Lung (tissue), 12 donors: ENCODE data around the gene RBM6. TPM values are rescaled to one million over a fixed set of nuclear protein-coding genes. Genes with fewer than 3 reads are reported as not detected.
"Not testable (repeated sequence)": the region's sequence is repeated elsewhere in the genome, so short reads cannot be mapped to it uniquely, and the experiment has no call there.

Experiments
- ATAC-seq: fragments of 200-7000 bp; cut with Tn5 transposase; one replicate; pipeline ENCODE4 v1.9.1; 2020; ENCODE audit warnings: moderate number of reproducible peaks; ENCODE audit not compliant: insufficient read depth, low FRiP score
- DNase-seq, 3 donors: peaks; one replicate each; pipeline ENCODE4 v3.0.0-alpha.2; 2013 to 2017
- H3K27ac ChIP-seq, 2 donors: one replicate each; pipeline ENCODE4 v1.5.1; 2013; ENCODE audit warnings: mild to moderate bottlenecking in 2 of 2, moderate library complexity in 2 of 2, control low read depth in 1 of 2, inconsistent platforms in 1 of 2, low read depth in 1 of 2, low read length in 1 of 2
- H3K27me3 ChIP-seq, 3 donors: one replicate each; pipeline ENCODE4 v1.5.1; 2013; ENCODE audit warnings: low read length in 2 of 3; ENCODE audit not compliant: control insufficient read depth in 3 of 3, insufficient read depth in 3 of 3
- H3K36me3 ChIP-seq, 4 donors: one replicate each; pipeline ENCODE4 v1.5.1; 2013; ENCODE audit warnings: low read length in 4 of 4, mild to moderate bottlenecking in 1 of 4, moderate library complexity in 1 of 4; ENCODE audit not compliant: control insufficient read depth in 4 of 4, insufficient read depth in 4 of 4
- H3K4me1 ChIP-seq, 5 donors: one replicate each; pipeline ENCODE4 v1.5.1; 2013; ENCODE audit warnings: low read length in 5 of 5, mild to moderate bottlenecking in 2 of 5, moderate library complexity in 1 of 5; ENCODE audit not compliant: control insufficient read depth in 5 of 5, insufficient read depth in 5 of 5
- H3K4me3 ChIP-seq: one replicate; pipeline ENCODE4 v1.5.1; 2013; ENCODE audit warnings: mild to moderate bottlenecking, control low read depth, moderate library complexity
- H3K9ac ChIP-seq, 2 donors: one replicate each; pipeline ENCODE4 v1.5.1; 2013; ENCODE audit warnings: low read length in 2 of 2, control low read depth in 1 of 2; ENCODE audit not compliant: insufficient read depth in 1 of 2
- H3K9me3 ChIP-seq, 4 donors: one replicate each; pipeline ENCODE4 v1.5.1; 2013; ENCODE audit warnings: low read length in 3 of 4, mild to moderate bottlenecking in 1 of 4, moderate library complexity in 1 of 4; ENCODE audit not compliant: control insufficient read depth in 4 of 4, insufficient read depth in 3 of 4
- WGBS, 2 donors: extraction: QIAGEN DNeasy Blood & Tissue Kit; methylation state at CpG; one replicate each; pipeline ENCODE4 v1.1.7; 2013; 5-methylcytosine and 5-hydroxymethylcytosine counted together
- polyA plus RNA-seq, 2 donors: library from polyadenylated mRNA; stranded (reverse); fragments of 200-250 nt; gene quantifications; one replicate each; pipeline ENCODE4 v1.2.1, GENCODE V29; 2013
- total RNA-seq, 2 donors: library from RNA; depleted of rRNA in 1 of 2; stranded (reverse); fragments of >200 nt in 1 of 2; gene quantifications; one replicate each; pipeline ENCODE4 v1.2.1, GENCODE V29; 2014 to 2021
- TF ChIP-seq, protein P1 (sequence below): IDR thresholded peaks from 2 replicates; pipeline ENCODE4 v1.5.1; 2012; ENCODE audit warnings: mild to moderate bottlenecking; ENCODE audit errors: control extremely low read depth, extremely low read depth
- donor health status: control.
- donor health status: control.
- donor health status: Bipolar disorder and iron deficiency.
- donor health status: healthy.
- donor health status: DM: yes; HTN: yes; CAD: no.

The RBM6 gene
- total and polyA plus RNA-seq, 4 donors = 42.1 to 126 (median 79.7) TPM

DNA sequence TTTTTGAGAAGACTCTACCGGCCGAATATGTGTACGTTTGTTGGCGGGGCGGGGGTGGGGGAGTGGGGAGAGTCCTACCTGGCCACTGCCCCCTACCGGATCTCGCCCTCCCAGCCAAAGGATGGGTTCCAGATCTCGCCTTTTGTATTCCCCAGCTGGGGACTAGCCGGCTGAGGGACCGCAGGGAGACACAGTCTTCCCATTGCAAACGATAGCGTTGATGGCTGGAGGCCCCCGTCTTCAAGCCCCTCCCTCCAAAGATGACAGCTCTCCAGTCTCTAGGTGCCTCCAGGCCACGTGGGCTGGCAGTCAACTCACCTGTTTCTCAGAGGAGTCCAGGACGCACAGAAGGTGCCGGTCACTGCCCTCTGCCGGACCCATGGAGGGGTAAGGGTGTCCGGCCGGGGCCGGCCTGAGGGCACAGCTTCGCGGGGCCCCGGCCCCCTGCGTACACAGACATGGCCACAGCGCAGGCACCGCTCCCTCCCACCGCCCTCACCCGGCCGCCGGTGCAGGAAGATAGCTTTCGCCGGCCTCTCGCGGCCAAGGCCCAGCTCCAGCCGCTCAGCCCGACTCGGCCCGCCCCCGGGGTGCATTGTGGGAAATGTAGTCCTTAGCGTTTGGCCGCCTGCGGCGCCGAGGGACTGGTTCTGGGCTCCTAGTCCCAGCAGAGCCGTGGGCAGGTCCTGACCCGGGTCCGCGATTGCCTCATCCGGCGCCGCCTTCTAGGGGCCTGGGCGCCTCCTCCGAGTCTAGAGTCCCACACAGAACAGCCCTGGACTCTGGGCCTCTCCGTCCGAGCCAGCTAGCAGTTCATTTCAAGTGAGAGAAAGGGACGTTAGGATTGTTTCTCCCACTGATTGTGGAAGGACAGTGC, 10.4 kb upstream of the RBM6 start, which contains the start of gene MON1A:
Gene MON1A (minus strand): TSS at position 521 of the 877 bp plus-strand sequence. CDS start 16,465 bp downstream, outside the sequence.
- WGBS, 2 donors = 2% methylated on average over 56 of the region's 56 CpGs
- Histone ChIP-seq H3K27ac (peak within 1 kb of the TSS; percentile 83 to 84), H3K4me3 (peak within 1 kb of the TSS; percentile 71), H3K4me1 (peaks cover 0 to 9% (median 4%) of the 10 kb centered on the region in 5 donors), H3K36me3 (no peaks in the 10 kb centered on the region), H3K27me3 (no peaks in the 10 kb centered on the region), H3K9ac (peak within 1 kb of the TSS; percentile 6 to 82), H3K9me3 (no peaks in the 10 kb centered on the region)
- DNase-seq = peak; percentile 94 to 96 (median 95)
- ATAC-seq = peak; percentile 98
- TF ChIP-seq, protein P1, sequence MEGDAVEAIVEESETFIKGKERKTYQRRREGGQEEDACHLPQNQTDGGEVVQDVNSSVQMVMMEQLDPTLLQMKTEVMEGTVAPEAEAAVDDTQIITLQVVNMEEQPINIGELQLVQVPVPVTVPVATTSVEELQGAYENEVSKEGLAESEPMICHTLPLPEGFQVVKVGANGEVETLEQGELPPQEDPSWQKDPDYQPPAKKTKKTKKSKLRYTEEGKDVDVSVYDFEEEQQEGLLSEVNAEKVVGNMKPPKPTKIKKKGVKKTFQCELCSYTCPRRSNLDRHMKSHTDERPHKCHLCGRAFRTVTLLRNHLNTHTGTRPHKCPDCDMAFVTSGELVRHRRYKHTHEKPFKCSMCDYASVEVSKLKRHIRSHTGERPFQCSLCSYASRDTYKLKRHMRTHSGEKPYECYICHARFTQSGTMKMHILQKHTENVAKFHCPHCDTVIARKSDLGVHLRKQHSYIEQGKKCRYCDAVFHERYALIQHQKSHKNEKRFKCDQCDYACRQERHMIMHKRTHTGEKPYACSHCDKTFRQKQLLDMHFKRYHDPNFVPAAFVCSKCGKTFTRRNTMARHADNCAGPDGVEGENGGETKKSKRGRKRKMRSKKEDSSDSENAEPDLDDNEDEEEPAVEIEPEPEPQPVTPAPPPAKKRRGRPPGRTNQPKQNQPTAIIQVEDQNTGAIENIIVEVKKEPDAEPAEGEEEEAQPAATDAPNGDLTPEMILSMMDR = no peak

DNA sequence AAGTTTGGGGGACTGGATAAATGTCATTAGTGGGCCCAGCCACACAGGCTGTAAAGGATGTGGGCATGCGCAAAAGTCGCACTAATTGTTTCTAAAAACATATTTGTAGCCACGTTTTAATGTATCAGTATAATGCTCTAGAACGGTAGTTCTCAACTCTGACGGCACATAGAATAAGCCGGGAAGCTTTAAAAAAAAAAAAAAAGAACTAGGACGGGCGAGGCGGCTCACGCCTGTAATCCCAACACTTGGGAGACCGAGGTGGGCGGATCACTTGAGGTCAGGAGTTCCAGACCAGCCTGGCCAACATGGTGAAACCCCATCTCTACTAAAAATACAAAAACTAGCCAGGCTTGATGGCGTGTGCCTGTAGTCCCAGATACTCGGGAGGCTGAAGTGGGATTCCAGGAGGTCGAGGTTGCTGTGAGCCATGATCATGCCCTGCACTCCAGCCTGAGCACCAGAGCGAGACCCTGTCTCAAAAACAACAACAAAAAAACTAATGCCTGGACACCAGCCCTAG, 9.7 kb upstream of the RBM6 start:
- ATAC-seq (peak; percentile 4), DNase-seq (no peak)
- peak overlapping the region in 1 of 2 donors; percentile 82 for H3K9ac ChIP-seq
- H3K27me3 ChIP-seq = no peaks in the 10 kb centered on the region
- H3K9me3 ChIP-seq = no peaks in the 10 kb centered on the region
- TF ChIP-seq, protein P1 = no peak
- WGBS, 2 donors = 58 to 71% methylated on average over 16 of the region's 16 CpGs
- no peaks in the 10 kb centered on the region for H3K36me3 ChIP-seq
- peak overlapping the region; percentile 83 to 84 for H3K27ac ChIP-seq
- peaks cover 0 to 9% (median 4%) of the 10 kb centered on the region in 5 donors for H3K4me1 ChIP-seq
- H3K4me3 ChIP-seq = no peak overlapping the region

DNA sequence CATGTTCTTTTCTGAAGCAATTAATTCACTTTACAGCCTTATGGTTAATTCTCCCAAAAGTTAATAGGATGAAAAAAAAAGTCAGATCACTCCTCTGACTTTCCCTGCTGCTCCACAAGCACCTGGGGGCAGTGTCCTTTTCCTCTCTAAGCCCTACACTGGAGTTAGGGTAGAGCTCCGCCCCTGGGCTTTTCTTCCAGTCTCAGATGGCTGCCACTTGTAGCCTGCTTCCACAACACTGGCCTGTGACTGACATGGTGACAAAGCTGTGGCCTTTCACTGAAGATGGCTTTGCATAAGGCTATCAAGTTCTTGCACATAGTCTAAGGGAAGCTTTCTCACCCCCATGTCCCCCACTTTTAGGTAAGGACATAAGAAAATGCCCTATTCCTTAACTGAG, 9.0 kb upstream of the RBM6 start:
- WGBS, 2 donors = 95 to 96% methylated on average over 1 of the region's 1 CpG
- Histone ChIP-seq H3K4me1 (peaks cover 0 to 9% (median 4%) of the 10 kb centered on the region in 5 donors), H3K27me3 (no peaks in the 10 kb centered on the region), H3K9me3 (no peaks in the 10 kb centered on the region), H3K4me3 (no peak overlapping the region), H3K9ac (no peak overlapping the region), H3K27ac (no peak overlapping the region), H3K36me3 (no peaks in the 10 kb centered on the region)
- no peak for ATAC-seq
- TF ChIP-seq, protein P1 = no peak
- peak in 1 of 3 donors; percentile 50 for DNase-seq

DNA sequence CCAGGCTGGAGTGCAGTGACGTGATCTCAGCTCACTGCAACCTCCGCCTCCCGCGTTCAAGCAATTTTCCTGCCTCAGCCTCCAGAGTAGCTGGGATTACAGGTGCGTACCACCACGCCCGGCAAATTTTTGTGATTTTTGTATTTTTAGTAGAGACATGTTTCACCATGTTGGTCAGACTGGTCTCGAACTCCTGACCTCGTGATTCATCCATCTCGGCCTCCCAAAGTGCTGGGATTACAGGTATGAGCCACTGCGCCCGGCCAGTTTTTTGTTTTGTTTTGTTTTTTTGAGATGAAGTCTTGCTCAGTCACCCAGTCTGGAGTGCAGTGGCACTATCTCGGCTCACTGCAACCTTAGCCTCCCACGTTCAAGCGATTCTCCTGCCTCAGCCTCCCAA, 7.7 kb upstream of the RBM6 start:
- not testable (repeated sequence) for H3K4me3 ChIP-seq, H3K27ac ChIP-seq, H3K9me3 ChIP-seq, H3K9ac ChIP-seq, H3K36me3 ChIP-seq, DNase-seq, ATAC-seq, H3K27me3 ChIP-seq, H3K4me1 ChIP-seq
- 94 to 95% methylated on average over 15 of the region's 15 CpGs for WGBS, 2 donors
